ENCODE measurements around the gene B3GALT6.

GRCh38 chr1:1241588-1242219 lies 9.7 kb downstream of the B3GALT6 start:
- TF ChIP-seq CTCF (IDR thresholded peaks at IDR 0.05) (no peak), POLR2AphosphoS5 (IDR thresholded peaks at IDR 0.05) (no peak), POLR2A (IDR thresholded peaks at IDR 0.05) (no peak)

All from gastroesophageal sphincter (tissue), 3 donors.